Upper lobe of right lung (tissue), 1 donor: Measurements from ENCODE around the gene HIGD2B. TPM values are rescaled to one million over a fixed set of nuclear protein-coding genes. Genes with fewer than 3 reads are reported as not detected.
"Not testable (repeated sequence)": the region's sequence is repeated elsewhere in the genome, so short reads cannot be mapped to it uniquely, and the experiment has no call there.

Experiments
- ATAC-seq: fragments of 200-7000 bp; cut with Tn5 transposase; one replicate; pipeline ENCODE4 v1.9.1; 2020; ENCODE audit warnings: mild to moderate bottlenecking, moderate library complexity
- DNase-seq: peaks from one replicate; pipeline ENCODE4 v3.0.0-alpha.2; 2020
- H3K27ac ChIP-seq: fragments of 200-600 bp; one replicate; pipeline ENCODE4 v1.8.0; 2022
- H3K27me3 ChIP-seq: fragments of 200-600 bp; one replicate; pipeline ENCODE4 v1.8.0; 2022; ENCODE audit warnings: mild to moderate bottlenecking
- H3K36me3 ChIP-seq: fragments of 200-600 bp; one replicate; pipeline ENCODE4 v1.8.0; 2022
- H3K4me1 ChIP-seq: fragments of 200-600 bp; one replicate; pipeline ENCODE4 v1.8.0; 2022
- H3K4me3 ChIP-seq: fragments of 200-600 bp; one replicate; pipeline ENCODE4 v1.8.0; 2022; ENCODE audit warnings: mild to moderate bottlenecking
- H3K9me3 ChIP-seq: fragments of 200-600 bp; one replicate; pipeline ENCODE4 v1.8.0; 2022
- intact Hi-C: fragments of 100-400 bp; cut with DNase I; formaldehyde crosslinking; loops from one replicate; pipeline ENCODE4 v1.11.0; 2022
- total RNA-seq: library from RNA; stranded (reverse); fragmentation: NEBNext Ultra II Directional; extraction: Animal tissue kit (Norgen Biotek cat#: 25700); gene quantifications from one replicate; pipeline ENCODE4 v1.2.1, GENCODE V29; 2021
- TF ChIP-seq, protein P1 (sequence below): fragments of 200-600 bp; IDR thresholded peaks from one replicate; pipeline ENCODE4 v1.8.0; 2022; ENCODE audit warnings: antibody characterized with exemption
- donor health status: DM: no; HTN: yes; CAD: no; lungs with severe emphysema.

HIGD2B gene
- total RNA-seq, 1 donor from 2014 or later = not detected

DNA sequence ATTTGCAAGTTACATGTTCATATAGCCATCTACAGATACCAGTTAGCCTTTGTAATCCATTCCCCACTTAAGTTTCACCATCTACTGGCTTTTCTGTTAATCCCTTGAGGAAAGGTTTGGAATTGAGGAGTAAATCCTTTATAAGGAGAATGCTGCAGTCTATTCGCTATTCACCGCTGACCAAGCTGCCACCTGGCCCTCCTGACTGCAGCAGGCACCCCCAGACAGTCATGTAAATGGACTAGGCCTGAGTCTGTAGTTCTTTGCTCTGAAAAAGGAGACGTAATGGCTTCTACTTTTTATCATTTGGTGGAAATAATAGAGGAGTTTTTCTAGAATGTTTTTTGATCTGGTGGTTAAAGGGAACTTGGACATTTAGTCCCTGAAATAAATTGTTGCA, 3.2 kb downstream of the HIGD2B start:
- no peak for ATAC-seq
- TF ChIP-seq, protein P1, sequence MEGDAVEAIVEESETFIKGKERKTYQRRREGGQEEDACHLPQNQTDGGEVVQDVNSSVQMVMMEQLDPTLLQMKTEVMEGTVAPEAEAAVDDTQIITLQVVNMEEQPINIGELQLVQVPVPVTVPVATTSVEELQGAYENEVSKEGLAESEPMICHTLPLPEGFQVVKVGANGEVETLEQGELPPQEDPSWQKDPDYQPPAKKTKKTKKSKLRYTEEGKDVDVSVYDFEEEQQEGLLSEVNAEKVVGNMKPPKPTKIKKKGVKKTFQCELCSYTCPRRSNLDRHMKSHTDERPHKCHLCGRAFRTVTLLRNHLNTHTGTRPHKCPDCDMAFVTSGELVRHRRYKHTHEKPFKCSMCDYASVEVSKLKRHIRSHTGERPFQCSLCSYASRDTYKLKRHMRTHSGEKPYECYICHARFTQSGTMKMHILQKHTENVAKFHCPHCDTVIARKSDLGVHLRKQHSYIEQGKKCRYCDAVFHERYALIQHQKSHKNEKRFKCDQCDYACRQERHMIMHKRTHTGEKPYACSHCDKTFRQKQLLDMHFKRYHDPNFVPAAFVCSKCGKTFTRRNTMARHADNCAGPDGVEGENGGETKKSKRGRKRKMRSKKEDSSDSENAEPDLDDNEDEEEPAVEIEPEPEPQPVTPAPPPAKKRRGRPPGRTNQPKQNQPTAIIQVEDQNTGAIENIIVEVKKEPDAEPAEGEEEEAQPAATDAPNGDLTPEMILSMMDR = no peak
- intact Hi-C loops = no loop called here
- H3K9me3 ChIP-seq = no peaks in the 10 kb centered on the region
- DNase-seq = no peak
- H3K4me1 ChIP-seq = peaks cover 4% of the 10 kb centered on the region
- H3K27ac ChIP-seq = no peak overlapping the region
- H3K36me3 ChIP-seq = no peaks in the 10 kb centered on the region
- no peak overlapping the region for H3K4me3 ChIP-seq
- H3K27me3 ChIP-seq = no peaks in the 10 kb centered on the region

DNA sequence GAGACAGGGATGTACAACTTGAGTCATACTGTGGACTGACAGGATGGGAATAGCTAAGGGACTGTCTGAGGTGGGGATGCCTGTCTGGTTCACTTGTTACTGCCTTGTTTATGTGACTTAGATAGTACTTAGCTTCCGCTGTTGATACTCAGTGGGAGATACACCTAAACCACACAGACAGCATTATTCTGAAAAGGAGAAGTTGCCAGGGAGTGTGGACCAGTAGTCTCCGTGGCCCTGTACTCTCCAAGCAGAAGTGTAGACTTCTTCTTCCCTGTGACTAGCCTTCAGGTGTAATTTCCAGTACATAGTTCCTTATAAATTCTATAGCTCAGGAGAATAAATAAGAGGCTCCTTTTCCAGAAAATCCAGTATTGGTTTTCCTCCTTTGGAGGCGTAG, 5.1 kb downstream of the HIGD2B start:
- DNase-seq (no peak), ATAC-seq (no peak)
- peaks cover 4% of the 10 kb centered on the region for H3K27me3 ChIP-seq
- no peaks in the 10 kb centered on the region for H3K4me1 ChIP-seq
- TF ChIP-seq, protein P1 = no peak
- no peaks in the 10 kb centered on the region for H3K36me3 ChIP-seq
- intact Hi-C loops = no loop called here
- no peaks in the 10 kb centered on the region for H3K9me3 ChIP-seq
- H3K27ac ChIP-seq = no peak overlapping the region
- H3K4me3 ChIP-seq = no peak overlapping the region

DNA sequence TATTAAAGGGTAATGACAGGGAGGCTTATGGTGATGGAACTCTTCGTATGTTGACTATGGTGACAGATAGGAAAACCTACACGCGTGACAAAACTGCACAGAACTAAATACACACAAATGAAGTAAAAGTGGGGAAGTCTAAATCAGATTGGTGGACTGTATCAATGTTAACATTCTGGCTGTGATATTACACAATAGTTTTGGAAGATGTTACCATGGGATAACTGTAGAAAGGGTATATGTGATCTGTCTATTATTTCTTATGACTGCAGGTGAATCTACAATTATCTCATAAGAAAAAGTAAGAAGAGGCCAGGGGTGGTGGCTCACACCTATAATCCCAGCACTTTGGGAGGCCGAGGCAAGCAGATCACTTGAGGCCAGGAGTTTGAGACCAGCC, 9.1 kb downstream of the HIGD2B start:
- TF ChIP-seq, protein P1 = no peak
- Histone ChIP-seq H3K27me3 (peaks cover 16% of the 10 kb centered on the region), H3K9me3 (no peaks in the 10 kb centered on the region), H3K27ac (no peak overlapping the region), H3K4me3 (no peak overlapping the region), H3K36me3 (no peaks in the 10 kb centered on the region), H3K4me1 (no peaks in the 10 kb centered on the region)
- DNase-seq (no peak), ATAC-seq (no peak)
- intact Hi-C loops = no loop called here

DNA sequence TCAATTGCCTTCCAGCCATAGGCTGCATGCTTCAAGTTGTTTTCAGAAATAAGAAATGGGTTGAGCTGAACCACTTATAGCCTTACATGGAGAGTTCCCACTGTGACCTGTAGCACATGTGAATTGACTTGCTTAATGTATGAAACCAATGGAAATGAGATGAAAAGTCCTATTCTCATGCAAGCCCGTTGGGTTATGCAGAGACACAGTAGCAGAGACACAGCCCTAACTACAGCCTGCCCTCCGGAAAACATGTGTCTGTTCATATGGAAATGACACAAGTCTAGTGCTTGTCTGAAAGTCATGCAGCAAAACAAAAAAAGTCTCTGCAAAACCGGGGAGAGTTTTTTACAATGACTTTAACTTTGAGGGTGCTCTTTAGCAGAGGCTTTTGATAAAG, 14.5 kb downstream of the HIGD2B start:
- DNase-seq = no peak
- intact Hi-C loops = no loop called here
- Histone ChIP-seq H3K27me3 (peaks cover 11% of the 10 kb centered on the region), H3K27ac (no peak overlapping the region), H3K4me3 (no peak overlapping the region), H3K9me3 (no peaks in the 10 kb centered on the region), H3K4me1 (peaks cover 4% of the 10 kb centered on the region), H3K36me3 (no peaks in the 10 kb centered on the region)
- TF ChIP-seq, protein P1 = no peak
- ATAC-seq = no peak

DNA sequence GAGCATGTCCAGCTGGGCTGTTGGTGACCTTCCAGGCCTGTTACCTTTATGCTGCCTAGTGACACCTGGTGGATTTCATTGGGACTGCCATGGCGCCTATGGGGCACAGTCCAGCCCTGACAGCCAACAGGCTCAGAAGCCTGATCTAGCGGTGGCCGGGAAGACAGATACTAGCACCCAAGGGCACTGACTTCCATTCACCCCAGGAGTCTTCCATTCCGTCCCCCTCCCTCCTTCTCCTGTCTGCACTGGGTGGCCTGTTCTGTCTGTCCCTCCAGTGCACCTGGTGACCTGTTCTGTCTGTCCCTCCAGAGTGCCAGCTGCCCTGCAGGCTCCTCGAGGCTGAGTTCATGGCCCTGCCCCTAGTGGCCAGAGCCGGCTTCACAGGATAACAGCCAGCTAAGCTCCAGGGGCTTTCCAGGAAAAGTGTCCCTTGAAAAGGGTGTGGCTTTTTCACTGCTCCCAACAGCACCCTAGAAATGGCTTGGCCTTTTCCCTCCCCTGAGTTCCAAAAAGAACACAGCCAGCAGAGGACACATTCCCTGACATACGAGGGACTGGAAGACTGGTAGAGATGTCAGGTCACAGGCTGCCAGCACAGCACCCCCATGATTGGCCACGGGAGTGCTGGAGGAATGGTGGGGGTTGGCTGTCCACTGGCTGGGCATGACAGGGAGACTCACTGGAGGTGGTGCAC, 15.2 kb downstream of the HIGD2B start:
- Histone ChIP-seq H3K4me3 (peak overlapping the region; percentile 28), H3K27me3 (peaks cover 10% of the 10 kb centered on the region)
- TF ChIP-seq, protein P1 = peak; percentile 70
- H3K27ac ChIP-seq, H3K36me3 ChIP-seq, H3K4me1 ChIP-seq, intact Hi-C loops, H3K9me3 ChIP-seq: not testable (repeated sequence)
- peak; percentile 99 for ATAC-seq
- peak; percentile 91 for DNase-seq

DNA sequence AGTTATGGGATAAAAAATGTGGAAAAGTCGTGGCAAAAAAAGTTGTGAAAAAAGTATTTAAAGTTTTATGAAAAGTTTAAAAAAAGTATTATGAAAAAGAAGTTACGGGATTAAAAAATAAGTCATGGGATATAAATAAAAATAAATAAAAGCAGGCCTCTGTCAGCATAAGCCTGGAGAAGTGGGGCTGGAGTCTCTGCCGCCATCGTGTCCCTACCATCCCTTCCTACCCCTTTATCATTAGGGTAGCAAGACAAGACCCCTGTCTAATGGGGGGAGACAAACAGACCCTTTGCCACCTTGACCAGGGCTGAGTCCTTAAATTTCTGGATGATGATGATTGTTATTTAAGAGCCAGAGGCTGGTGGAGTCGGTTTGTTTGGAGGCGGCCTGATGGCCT, 16.2 kb downstream of the HIGD2B start:
- DNase-seq, intact Hi-C loops: not testable (repeated sequence)

DNA sequence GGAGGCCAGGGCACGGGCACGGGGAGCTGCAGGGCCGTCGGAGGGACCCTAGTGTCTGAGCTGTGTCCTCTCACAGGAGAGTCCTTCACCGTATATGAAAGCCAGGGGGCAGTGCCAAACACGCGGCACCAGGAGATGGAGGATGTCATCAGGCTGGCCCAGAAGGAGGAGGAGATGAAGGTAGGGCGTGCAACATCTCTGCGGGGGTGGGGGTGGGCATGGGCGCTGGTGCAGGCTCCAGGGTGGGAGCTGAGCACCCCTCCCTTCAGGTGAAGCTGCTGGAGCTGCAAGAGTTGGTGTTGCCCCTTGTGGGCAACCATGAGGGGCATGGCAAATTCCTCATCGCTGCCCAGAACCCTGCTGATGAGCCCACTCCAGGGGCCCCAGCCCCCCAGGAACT, 20.3 kb downstream of the HIGD2B start:
- intact Hi-C loops, H3K9me3 ChIP-seq, H3K4me3 ChIP-seq, H3K36me3 ChIP-seq, H3K4me1 ChIP-seq, H3K27me3 ChIP-seq, H3K27ac ChIP-seq, DNase-seq, ATAC-seq: not testable (repeated sequence)

More for the DNA sequence above, 16.2 kb downstream of the HIGD2B start:
- not testable (repeated sequence) for ATAC-seq, H3K27ac ChIP-seq, H3K4me1 ChIP-seq, H3K36me3 ChIP-seq, H3K4me3 ChIP-seq, H3K9me3 ChIP-seq, H3K27me3 ChIP-seq

DNA sequence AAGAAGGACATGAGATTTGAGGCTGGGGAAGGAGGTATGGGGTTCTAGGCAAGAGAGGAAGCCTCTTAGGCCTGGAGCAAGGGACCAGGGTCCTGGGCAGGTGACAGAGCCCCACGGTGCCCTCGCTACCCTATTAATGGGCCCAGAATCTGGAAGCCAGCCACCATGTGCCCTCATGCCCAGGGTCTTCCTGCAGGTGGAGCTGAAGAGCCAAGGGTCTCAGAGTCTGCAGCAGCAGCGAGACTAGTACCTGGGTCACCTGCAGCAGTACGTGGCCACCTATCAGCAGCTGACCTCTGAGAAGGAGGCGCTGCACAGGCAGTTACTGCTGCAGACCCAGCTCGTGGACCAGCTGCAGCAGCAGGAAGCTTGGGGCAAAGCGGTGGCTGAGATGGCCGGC, 22.1 kb downstream of the HIGD2B start:
- H3K9me3 ChIP-seq, intact Hi-C loops, H3K4me3 ChIP-seq, ATAC-seq, H3K27me3 ChIP-seq, H3K27ac ChIP-seq, DNase-seq, H3K36me3 ChIP-seq, H3K4me1 ChIP-seq: not testable (repeated sequence)

DNA sequence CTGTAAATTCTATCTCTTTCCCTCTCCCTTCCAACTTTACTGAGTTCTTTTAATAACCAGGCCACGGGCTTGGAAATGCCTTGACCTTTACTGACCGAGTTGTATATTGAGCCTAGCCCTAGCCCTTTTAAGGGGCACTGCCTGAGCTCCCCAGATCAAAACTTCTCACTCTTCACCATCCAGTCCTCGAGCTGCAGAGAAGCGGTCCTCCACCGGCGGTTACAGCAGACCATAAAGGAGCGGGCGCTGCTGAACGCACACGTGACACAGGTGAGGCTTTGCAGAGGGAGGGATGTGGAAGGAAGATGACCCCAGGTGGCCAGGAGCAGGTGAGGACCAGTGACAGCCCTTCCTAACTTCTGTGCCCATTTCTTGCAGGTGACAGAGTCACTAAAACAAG, 24.9 kb downstream of the HIGD2B start:
- H3K4me1 ChIP-seq, H3K4me3 ChIP-seq, H3K27me3 ChIP-seq, H3K36me3 ChIP-seq, H3K27ac ChIP-seq, H3K9me3 ChIP-seq, ATAC-seq, intact Hi-C loops, DNase-seq: not testable (repeated sequence)
